ENCODE measurements around the gene LYPD6B. TPM values are rescaled to one million over a fixed set of nuclear protein-coding genes. Genes with fewer than 3 reads are reported as not detected.

The LYPD6B gene
- total and polyA plus RNA-seq, 2 experiments from 2014 or later = 1.7 to 3.6 TPM

DNA sequence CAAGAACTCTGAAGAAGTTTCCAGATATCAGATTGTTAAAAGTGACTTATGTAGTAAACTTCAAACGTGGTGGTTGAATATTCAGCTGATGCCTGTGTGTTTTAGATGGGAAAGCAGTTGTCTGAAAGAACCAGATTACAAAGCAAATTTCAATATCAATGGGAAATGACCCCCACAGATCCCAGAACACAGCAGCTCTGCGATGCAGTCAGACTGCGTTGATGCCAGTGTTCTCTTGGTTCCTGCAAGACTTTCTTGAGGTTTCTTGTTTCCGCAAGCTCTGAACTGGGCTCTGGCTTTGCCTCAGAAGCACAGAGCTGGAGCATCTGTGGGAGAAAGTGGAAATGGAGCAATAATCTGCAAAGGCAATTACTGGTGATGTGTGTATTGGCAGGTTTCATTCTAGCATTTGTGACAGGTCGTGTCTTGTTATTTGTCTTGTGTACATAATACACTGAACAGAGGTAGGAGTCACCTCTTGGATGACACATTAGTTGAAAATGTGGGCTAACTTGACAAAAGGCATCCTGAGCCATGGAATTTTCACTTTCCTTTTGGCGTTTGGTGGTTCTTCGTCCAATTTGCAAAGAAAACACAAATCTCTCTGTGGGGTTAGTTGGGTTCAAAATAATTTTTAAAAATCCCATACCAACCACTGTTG is 10.8 kb upstream of the LYPD6B start (continued):
- TF ChIP-seq, protein P1, sequence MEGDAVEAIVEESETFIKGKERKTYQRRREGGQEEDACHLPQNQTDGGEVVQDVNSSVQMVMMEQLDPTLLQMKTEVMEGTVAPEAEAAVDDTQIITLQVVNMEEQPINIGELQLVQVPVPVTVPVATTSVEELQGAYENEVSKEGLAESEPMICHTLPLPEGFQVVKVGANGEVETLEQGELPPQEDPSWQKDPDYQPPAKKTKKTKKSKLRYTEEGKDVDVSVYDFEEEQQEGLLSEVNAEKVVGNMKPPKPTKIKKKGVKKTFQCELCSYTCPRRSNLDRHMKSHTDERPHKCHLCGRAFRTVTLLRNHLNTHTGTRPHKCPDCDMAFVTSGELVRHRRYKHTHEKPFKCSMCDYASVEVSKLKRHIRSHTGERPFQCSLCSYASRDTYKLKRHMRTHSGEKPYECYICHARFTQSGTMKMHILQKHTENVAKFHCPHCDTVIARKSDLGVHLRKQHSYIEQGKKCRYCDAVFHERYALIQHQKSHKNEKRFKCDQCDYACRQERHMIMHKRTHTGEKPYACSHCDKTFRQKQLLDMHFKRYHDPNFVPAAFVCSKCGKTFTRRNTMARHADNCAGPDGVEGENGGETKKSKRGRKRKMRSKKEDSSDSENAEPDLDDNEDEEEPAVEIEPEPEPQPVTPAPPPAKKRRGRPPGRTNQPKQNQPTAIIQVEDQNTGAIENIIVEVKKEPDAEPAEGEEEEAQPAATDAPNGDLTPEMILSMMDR (conservative IDR thresholded peaks at IDR 0.05; ENCODE audit: low read depth in 2 of 2) = no peak
- TF ChIP-seq STAT1 (IDR thresholded peaks at IDR 0.05; ENCODE audit: unreplicated experiment) (no peak), CREB1 (CRISPR knock-in tag; IDR thresholded peaks at IDR 0.05; ENCODE audit: low read depth) (no peak), EZH2phosphoT487 (IDR thresholded peaks at IDR 0.05; ENCODE audit: unreplicated experiment) (no peak), POLR2AphosphoS5 (IDR thresholded peaks at IDR 0.05; ENCODE audit: low read depth) (no peak), EZH2 (IDR thresholded peaks at IDR 0.05; ENCODE audit: low read depth, unreplicated experiment) (no peak)

DNA sequence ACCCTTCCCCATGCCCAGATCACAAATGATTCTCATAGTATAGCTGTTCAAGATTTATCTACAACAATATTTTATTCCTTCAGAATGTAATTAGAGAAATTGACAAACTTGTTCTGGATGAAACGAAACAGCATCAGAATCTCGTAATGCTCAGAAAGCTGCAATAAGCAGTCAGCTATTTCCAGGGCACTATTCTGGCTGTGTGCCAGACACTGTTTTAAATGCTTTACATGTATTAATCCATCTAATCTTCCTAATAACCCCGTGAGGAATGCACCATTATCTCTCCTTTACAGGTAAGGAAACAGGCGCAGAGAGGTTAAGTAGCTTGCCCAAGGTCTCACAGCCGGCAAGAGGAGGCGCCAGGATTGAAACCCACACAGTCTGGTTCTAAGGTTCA is 10.1 kb upstream of the LYPD6B start:
- Histone ChIP-seq H3K4me3 (no peak overlapping the region), H4K20me1 (replicated peaks; ENCODE audit: insufficient read depth) (no peaks in the 10 kb centered on the region), H3K4me2 (0 out of 2 replicates have a peak overlapping the region, but pooled peaks have one; percentile 28), H3K9me2 (ENCODE audit: insufficient read depth) (no peaks in the 10 kb centered on the region), H3K27ac (ENCODE audit: low read depth) (no peak overlapping the region), H2AFZ (no peak overlapping the region), H3K27me3 (ENCODE audit: insufficient read depth) (no peaks in the 10 kb centered on the region), H3F3A (replicated peaks; ENCODE audit: low read depth) (no peaks in the 10 kb centered on the region), H3K79me2 (replicated peaks; ENCODE audit: insufficient read depth) (no peaks in the 10 kb centered on the region), H3K4me1 (ENCODE audit: insufficient read depth) (peaks cover 34% of the 10 kb centered on the region), H3K36me3 (ENCODE audit: insufficient read depth) (no peaks in the 10 kb centered on the region)
- H3K36me3 Mint-ChIP-seq (ENCODE audit: low read depth) = no peaks in the 10 kb centered on the region
- H3K27me3 Mint-ChIP-seq (ENCODE audit: insufficient read depth, low read depth, poor library complexity) = peaks cover 5% of the 10 kb centered on the region
- ATAC-seq (no peak), DNase-seq (ENCODE audit: low spot score) (no peak)
- H3K4me1 Mint-ChIP-seq = peaks cover 33% of the 10 kb centered on the region
- no peak overlapping the region for H3K27ac Mint-ChIP-seq
- H3K9me3 Mint-ChIP-seq = no peaks in the 10 kb centered on the region
- no peak overlapping the region for H3K4me3 Mint-ChIP-seq
- no peak for TF ChIP-seq JUNB (IDR thresholded peaks at IDR 0.05; ENCODE audit: unreplicated experiment)
- no peak for TF ChIP-seq ZNF114 (CRISPR knock-in tag; IDR thresholded peaks at IDR 0.05)
- TF ChIP-seq ZNF331 (CRISPR knock-in tag; IDR thresholded peaks at IDR 0.05; ENCODE audit: low read depth) = no peak
- TF ChIP-seq NANOG (IDR thresholded peaks at IDR 0.05; ENCODE audit: borderline replicate concordance) = no peak
- no peak for TF ChIP-seq POLR2AphosphoS5 (IDR thresholded peaks at IDR 0.05; ENCODE audit: low read depth)
- no peak for TF ChIP-seq CREB1 (CRISPR knock-in tag; IDR thresholded peaks at IDR 0.05; ENCODE audit: low read depth)
- TF ChIP-seq, protein P2, sequence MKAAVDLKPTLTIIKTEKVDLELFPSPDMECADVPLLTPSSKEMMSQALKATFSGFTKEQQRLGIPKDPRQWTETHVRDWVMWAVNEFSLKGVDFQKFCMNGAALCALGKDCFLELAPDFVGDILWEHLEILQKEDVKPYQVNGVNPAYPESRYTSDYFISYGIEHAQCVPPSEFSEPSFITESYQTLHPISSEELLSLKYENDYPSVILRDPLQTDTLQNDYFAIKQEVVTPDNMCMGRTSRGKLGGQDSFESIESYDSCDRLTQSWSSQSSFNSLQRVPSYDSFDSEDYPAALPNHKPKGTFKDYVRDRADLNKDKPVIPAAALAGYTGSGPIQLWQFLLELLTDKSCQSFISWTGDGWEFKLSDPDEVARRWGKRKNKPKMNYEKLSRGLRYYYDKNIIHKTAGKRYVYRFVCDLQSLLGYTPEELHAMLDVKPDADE (IDR thresholded peaks at IDR 0.05) = no peak
- TF ChIP-seq EZH2phosphoT487 (IDR thresholded peaks at IDR 0.05; ENCODE audit: unreplicated experiment) = no peak
- no peak for TF ChIP-seq STAT1 (IDR thresholded peaks at IDR 0.05; ENCODE audit: unreplicated experiment)
- TF ChIP-seq, protein P1 (conservative IDR thresholded peaks at IDR 0.05; ENCODE audit: low read depth in 2 of 2) = no peak
- TF ChIP-seq, protein P3, sequence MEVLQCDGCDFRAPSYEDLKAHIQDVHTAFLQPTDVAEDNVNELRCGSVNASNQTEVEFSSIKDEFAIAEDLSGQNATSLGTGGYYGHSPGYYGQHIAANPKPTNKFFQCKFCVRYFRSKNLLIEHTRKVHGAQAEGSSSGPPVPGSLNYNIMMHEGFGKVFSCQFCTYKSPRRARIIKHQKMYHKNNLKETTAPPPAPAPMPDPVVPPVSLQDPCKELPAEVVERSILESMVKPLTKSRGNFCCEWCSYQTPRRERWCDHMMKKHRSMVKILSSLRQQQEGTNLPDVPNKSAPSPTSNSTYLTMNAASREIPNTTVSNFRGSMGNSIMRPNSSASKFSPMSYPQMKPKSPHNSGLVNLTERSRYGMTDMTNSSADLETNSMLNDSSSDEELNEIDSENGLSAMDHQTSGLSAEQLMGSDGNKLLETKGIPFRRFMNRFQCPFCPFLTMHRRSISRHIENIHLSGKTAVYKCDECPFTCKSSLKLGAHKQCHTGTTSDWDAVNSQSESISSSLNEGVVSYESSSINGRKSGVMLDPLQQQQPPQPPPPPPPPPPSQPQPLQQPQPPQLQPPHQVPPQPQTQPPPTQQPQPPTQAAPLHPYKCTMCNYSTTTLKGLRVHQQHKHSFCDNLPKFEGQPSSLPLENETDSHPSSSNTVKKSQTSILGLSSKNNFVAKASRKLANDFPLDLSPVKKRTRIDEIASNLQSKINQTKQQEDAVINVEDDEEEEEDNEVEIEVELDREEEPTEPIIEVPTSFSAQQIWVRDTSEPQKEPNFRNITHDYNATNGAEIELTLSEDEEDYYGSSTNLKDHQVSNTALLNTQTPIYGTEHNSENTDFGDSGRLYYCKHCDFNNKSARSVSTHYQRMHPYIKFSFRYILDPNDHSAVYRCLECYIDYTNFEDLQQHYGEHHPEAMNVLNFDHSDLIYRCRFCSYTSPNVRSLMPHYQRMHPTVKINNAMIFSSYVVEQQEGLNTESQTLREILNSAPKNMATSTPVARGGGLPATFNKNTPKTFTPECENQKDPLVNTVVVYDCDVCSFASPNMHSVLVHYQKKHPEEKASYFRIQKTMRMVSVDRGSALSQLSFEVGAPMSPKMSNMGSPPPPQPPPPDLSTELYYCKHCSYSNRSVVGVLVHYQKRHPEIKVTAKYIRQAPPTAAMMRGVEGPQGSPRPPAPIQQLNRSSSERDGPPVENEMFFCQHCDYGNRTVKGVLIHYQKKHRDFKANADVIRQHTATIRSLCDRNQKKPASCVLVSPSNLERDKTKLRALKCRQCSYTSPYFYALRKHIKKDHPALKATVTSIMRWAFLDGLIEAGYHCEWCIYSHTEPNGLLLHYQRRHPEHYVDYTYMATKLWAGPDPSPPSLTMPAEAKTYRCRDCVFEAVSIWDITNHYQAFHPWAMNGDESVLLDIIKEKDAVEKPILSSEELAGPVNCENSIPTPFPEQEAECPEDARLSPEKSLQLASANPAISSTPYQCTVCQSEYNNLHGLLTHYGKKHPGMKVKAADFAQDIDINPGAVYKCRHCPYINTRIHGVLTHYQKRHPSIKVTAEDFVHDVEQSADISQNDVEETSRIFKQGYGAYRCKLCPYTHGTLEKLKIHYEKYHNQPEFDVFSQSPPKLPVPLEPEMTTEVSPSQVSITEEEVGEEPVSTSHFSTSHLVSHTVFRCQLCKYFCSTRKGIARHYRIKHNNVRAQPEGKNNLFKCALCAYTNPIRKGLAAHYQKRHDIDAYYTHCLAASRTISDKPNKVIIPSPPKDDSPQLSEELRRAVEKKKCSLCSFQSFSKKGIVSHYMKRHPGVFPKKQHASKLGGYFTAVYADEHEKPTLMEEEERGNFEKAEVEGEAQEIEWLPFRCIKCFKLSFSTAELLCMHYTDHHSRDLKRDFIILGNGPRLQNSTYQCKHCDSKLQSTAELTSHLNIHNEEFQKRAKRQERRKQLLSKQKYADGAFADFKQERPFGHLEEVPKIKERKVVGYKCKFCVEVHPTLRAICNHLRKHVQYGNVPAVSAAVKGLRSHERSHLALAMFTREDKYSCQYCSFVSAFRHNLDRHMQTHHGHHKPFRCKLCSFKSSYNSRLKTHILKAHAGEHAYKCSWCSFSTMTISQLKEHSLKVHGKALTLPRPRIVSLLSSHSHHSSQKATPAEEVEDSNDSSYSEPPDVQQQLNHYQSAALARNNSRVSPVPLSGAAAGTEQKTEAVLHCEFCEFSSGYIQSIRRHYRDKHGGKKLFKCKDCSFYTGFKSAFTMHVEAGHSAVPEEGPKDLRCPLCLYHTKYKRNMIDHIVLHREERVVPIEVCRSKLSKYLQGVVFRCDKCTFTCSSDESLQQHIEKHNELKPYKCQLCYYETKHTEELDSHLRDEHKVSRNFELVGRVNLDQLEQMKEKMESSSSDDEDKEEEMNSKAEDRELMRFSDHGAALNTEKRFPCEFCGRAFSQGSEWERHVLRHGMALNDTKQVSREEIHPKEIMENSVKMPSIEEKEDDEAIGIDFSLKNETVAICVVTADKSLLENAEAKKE (CRISPR knock-in tag; IDR thresholded peaks at IDR 0.05) = no peak
- no peak for TF ChIP-seq EZH2 (IDR thresholded peaks at IDR 0.05; ENCODE audit: low read depth, unreplicated experiment)
